Stimulated activated CD8-positive, alpha-beta memory T cell treated with anti-CD3 and anti-CD28 coated beads, Interleukin-7, amount 100 ng/mL, for 24 hours (primary cell): Measurements from ENCODE around the gene TMEM247.

Source experiments
- DNase-seq: peaks from one replicate; pipeline ENCODE4 v3.0.0-alpha.2; 2020; ENCODE audit warnings: low read depth

The TMEM247 gene

DNA sequence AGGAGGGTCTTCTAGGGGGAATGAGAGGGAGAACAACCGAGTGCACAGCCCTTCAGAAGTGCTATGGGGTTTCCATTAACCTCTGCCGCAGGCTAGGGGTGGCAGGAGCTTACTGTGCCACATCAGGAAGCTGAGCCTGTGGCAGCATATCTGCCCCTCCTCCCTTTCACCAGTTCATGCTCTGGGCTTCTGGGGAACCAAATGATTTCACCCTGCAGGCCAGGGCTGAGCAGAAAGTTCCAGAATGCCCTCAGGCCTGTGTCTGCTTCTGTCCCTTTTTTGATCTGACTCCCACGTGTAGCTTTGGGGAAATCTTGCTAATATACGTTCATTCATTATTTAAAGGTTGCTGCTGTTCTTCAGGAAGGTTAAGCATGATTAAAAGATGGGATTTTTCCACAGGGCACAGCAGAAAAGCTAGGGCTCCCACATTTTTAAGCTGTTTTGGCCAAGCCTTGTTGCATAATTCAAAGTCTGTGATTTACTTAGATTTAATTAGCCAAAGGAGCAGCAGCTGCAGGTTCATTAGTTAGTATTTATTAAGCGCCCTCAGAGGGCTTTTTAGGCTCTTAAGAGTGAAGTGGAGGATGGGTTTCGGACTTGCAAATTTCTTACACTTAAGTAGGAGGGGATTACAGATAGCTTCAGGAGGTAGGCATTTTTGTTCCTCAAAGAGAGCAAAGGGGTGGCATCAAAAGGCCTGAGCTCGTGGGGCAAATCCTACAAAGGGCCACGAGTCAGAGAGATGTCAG lies 10.2 kb downstream of the TMEM247 start:
- no peak for DNase-seq

DNA sequence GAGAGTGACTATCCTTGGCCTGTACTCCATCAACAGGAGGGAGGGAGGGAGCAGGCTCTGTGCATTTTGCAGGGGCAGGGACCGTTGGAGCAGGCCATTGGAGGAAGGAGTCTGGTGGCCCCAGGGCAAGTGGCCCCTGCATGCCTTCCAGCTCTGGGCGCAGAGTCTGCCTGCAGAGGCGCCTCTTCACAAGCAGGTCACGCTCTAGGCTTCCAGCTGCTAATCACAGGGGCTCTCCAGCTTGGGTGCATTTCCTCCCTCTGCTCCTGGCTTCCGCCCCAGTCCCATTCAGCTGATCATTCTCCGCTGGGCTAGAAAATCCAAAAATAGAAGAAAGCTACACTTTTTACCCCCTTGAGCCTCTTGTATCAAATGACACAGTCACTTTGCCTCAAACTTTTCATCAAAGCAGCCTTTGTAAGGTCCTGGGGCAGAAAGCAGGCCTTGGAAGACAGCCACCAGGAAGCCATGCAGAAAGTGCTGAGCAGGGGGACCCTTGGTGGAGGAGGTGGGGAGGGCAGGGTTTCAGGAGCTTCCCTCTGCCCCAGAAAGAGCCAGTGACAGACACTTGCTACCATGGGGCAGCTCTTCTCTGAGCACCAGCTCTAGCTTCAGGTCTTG lies 11.3 kb downstream of the TMEM247 start:
- no peak for DNase-seq

DNA sequence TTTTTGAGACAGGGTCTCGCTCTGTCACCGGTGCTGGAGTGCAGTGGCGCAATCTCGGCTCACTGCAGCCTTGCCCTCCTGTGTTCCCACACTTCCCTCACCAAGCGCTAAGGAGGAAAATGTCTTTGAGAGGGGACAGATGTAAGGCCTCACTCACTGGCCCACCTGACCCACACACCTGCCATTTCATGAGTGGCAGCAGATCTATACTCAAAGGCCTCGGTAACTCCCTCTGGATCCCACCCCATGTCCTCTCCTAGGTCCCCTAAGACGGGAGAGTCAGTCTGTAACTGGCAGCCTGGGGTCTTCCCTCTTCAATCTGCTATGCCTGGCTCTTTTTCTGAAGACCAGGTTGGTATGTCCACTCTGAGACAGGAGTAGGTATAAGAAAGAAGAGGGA lies 12.9 kb downstream of the TMEM247 start:
- DNase-seq: no peak

DNA sequence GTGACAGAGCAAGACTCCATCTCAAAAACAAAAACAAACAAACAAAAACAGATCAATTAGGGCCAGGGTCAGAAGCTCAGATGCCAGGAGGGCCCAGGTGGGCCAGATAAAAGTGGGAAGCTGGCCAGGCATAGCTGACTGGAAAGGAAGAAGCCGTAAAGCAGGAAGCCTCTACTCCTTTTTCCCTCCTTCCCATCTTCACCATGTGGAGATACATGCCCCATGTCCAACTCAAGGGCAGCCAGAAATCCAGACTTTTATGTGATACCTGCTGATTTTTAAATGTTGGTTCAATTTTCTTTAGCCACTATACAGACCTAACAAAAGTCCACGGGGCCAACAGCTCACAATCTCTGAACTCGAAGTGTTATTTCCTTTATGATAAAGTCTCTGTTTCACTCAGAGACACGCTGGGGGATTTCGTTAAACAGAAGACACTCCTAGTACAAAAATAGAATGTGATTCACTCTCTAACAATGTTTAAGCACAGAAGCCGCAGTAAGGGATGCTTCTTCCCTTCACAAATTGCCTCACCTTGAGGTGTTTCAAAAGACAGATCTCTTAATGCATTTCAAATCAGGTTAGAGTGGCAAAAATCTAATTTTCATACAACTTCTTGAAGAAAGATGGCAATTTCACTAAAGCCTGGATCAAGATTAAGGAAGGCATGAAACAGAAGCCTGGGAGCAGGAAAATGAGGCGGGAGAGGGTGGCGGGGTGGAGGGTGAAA lies 14.0 kb downstream of the TMEM247 start:
- no peak for DNase-seq

DNA sequence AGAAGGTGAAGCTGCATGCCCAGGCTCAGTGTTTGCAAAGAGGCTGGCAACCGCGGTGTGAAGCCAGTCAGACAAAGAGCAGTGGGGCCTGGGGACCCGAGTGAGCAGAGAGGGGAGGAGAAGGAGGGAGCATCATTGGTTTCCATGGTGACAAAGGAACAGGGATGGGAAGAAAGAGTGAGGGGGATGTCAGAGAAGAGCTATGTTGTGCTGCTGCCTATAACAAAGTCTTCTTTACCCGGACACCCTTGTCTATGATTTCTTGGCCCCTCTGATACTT lies 14.5 kb downstream of the TMEM247 start:
- DNase-seq: no peak

DNA sequence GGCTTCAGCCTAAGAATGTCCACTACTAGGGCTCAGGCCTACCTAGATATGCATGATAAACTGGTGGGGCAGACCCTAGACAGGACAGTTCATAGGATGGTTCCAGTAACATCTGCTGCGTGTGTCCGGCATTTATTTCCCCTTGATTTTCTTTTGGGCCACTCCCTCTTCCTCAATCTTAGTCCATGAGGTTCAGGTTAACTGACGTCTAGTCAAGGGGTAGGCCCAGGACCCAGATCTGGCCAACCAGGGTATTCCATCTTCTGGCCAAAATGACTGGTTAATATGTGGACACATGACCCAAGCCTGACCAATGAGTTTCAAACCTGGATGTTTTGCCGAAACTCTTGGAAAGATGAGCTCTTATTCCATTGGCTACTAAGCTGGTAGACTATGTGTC lies 15.2 kb downstream of the TMEM247 start:
- no peak for DNase-seq

DNA sequence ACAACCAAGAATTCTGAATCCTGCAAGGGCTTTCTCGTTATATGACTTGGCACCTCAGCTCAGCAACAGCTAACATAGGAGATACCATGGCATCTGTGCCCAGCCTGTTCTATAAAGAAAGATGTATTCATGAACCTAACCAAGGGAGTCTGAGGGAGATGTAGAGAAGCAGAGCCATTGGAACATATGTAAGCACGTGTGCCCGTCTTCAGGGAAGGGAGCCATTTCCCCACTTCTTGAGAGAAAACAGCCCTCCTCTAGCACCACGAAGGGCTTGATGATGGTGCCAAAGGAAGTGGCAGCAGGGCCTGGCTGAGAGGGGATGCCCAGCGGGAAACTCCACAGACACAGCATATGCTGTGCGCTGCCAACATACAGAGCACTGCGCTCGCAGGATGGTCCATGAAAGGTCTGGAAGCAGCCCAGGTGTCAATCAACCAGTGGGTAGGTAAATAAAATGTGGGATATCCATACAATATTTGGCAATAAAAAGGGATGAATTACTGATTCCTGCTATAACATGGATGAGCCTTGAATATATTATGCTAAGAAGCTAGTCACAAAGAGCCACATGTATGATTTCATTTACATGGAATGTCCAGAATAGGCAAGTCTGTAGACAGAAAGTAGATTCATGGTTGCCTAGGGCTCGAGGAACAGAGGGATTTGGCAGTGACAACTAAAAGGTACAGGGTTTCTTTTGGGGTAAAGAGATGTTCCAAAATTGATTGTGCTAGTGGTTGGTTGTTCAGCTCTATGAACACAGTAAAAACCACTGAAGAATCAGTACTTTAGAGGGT lies 16.1 kb downstream of the TMEM247 start:
- DNase-seq: no peak

DNA sequence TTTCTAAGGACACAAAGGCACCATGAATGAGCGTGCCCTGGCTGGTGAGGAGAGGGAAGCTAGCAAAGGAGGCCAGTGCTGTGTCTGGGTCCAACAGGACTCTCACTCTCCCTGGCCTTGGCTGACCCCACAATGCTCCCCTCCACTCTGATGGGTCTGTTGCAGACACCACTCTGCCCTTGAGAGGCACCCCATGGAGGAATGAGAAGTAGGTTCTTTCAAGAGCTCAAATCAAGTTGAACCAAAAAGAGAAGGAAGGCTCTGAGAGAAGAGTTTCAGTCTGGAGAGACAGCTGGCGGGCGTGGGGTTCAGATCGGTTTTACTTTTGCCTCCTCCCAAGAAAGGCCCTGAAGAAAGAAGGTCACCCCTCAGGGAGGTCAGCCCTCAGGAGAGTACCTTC lies 18.4 kb downstream of the TMEM247 start:
- DNase-seq: no peak

DNA sequence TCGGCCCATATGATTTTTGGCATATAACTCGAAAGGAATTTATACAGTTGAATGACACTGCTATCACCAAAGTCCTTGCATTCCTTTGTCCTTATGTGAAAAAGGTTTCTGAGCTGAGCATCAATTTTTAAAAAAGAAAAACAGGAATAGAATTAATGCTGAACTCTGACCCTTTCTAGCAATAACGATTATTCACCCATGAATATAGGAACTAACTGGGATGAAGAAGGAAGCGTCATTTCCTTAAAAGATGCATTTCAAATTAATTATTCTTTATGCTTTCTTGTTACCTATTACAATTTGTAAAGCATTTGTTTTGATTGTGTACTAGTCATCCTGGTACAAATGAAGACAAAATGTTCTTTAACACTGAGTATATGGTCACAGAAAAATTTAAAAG lies 19.3 kb downstream of the TMEM247 start:
- no peak for DNase-seq

DNA sequence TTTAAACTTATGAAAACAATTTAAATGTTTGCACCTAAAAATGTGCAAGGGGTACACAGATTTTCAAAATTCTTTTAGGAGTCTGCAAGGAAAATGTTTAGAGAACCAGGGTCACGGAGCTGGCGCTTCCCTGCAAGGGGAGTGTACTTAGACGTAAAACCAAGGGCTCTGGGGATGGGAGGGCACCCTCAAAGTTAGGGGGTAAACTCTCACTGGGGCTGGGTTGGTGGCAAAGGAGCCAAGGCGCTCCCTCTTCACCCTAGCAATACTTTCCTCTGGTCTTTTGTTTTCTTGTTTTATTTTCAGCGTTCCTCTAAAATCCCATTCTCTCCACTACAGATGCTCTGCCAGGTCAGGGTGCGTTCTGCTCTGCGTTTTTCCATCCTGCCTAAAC lies 20.0 kb downstream of the TMEM247 start:
- no peak for DNase-seq

DNA sequence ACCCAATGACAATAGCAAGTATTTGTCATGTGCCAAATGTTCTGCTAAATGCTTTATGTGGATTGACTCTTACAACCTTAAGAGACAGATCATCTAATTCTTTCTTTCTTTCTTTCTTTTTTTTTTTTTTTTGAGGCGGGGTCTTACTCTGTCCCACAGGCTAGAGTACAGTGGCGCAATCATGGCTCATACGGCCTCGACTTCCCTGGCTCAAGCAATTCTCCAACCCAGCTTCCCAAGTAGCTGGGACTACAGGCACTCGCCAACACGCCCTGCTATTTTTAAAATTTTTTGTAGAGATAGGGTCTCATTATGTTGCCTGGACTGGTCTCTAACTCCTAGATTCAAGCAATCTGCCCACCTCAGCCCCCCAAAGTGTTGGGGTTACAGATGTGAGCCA lies 21.4 kb downstream of the TMEM247 start:
- DNase-seq: no peak

DNA sequence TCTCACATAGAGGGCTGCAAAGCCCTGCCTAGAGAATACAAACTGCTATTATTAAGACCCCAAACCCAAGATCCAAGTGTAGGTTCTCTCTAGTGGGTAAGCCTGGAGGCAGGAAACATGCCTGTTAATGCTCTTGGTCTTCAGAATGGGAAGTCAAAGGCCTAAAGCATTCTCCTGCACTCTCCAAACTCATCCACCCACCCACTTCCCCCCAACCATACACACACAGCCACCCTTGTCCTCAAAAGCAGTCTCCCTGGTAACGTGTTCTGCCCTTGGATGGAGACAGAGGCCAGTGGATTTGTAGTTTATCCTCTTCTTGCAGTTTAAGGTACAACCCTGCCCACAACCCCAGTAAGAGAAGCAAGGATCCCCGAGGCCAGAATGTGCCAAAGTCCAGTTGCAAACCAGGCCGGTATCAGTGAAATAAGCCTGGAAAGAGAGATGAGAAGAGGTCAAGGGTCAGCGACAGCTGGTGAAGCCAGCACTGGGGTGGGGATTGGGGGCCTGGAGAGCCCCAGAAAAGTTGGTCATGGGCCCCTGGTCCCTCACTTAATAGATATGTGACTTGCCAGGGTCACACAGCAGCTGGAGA lies 23.0 kb downstream of the TMEM247 start:
- no peak for DNase-seq

DNA sequence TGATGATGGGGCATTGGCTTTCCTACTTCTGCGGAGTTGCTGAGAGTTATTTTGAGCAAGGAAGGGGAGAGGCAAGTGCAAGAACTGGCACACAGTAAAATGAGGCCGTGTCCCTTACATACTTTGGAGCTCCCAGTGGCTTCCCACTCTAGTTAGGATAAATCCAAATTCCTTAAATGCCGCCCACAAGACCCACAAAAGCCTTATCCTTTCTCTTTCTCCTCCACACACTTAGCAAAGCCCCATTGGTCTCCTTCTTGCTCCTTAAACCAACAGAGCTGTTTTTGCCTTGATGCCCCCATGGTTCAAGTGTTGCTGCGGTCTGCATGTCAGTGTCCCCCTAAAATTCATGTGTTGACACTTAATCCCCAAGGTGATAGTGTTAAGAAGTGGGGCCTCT lies 24.3 kb downstream of the TMEM247 start:
- no peak for DNase-seq

DNA sequence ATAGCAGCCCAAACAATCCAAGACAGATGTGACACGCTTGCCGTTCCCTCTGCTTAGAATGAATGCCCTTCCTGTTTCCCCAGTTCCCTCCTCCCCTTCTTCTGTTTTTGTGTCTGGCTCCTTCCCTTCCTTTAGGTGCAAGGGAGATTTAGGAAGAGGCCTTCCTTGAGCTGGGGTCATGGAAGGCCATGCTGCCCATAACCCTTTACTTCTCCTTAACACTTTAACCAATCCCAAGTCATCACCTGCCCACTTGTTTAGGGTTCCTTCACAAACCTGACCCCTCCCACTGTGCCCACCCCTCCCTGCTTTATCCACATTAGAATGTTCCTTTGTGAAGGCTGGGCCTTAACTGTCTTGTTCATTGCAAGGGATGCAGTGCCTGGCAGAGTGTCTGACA lies 24.9 kb downstream of the TMEM247 start:
- no peak for DNase-seq

DNA sequence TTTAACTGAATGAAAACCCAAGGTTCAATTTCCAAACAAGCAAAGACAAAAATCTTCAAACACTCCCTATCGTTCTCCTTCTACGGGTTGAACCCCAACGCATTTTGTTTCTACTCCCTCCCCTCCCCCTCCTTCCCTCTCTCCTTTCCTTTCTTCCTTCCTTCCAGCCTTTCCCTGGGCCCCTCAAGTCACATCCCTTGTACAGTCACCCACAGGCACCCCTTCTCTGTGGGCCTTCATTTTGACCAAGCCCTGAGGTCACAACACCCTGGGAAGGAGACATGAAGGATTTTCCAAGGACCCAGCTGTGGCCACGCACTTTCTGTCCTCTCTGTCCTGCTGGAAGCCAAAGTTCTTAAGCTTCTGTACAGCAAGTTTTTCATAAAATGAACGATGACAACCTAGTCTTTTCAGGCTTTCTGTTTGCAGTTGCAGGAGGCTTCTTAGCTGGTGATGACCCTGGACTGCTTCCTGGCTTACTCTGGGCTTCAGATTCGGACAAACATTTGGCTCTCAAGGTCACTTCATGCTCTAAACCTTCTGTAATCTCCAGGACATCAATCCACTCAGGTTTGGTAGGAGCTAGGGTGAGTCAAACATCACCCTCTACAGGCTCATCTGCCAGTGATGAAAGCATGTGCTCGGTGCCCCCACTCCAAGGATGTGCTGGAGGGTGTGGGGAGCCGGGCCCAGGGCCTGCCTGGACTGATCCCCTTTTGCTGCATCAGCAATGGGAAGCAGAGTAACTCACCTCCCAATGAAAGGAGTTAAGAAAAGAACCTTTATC lies 25.5 kb downstream of the TMEM247 start:
- DNase-seq: no peak

DNA sequence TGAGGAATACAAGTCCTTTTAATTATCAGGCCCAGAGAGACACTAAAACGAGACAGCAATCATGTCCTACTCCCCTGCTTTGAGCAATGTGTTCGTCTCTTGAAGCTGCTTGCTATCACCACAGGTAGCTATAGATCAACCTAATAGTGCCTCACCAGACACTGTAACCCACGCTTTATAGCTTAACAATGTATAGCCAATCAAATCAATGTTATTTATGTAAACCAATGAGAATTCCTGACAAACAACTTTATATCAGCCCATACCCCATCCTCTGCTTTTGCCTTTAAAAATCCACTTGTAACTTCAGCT lies 26.1 kb downstream of the TMEM247 start:
- no peak for DNase-seq

DNA sequence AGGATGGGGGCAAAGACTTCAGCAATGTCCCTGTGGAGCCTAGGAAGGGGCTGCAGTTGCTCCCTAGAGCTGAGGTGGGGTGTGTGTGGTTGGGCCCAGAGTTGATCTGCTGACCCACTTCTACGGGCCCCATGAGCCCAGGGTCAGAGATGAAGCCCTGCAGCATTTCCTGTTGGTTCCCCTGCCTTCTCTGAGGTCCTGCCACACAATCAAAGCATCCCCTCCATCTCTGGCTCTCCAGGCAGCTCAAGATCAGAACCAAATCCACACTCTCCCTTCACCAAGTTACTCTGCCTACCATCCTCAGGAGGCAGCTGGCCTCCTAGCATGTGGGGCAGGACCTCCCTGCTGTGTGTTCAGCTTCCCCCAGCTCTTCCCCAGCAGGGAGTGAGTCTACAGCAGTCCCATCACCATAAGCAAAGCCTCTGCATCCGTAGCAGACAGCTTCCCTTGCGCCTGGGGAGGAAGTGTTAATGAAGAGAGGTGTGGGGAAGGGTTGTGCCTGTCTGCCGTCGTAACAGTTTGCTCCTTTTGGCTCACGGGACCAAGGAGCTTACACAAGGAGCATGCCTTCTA lies 26.9 kb downstream of the TMEM247 start:
- no peak for DNase-seq

DNA sequence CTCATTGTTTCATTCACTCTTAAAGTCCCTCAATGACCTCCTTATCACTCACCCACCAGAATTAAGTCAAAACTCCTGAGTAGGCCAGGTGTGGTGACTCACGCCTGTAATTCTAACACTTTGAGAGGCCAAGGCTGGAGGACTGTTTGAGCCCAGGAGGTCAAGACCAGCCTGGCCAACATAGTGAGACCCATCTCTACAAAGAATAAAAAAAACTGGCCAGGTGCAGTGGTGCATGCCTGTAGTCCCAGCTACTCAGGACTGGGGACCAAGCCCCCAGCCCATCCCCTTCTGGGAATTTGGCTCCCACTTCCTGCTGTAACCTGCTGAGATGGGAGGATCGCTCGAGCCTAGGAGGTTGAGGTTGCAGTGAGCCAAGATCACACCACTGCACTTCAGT lies 28.9 kb downstream of the TMEM247 start:
- DNase-seq: no peak

DNA sequence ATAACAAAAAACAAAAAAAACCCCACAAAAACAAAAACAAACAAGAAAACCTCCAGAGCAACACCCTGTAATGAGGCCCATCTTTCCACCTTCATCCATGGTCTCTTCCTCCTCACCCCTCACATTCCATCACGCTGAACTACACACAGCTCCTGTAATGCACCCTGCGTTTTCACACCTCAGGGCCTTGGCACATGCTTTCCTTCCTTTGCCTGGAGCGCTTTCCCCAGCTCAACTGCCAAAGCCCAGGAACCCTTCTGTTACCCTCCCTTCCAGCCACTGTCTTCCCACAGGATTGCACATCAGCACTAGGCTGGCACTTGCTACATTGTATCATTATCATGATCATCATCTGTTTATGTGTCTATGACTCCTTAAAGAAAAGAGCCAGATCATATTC lies 29.4 kb downstream of the TMEM247 start:
- DNase-seq: no peak

DNA sequence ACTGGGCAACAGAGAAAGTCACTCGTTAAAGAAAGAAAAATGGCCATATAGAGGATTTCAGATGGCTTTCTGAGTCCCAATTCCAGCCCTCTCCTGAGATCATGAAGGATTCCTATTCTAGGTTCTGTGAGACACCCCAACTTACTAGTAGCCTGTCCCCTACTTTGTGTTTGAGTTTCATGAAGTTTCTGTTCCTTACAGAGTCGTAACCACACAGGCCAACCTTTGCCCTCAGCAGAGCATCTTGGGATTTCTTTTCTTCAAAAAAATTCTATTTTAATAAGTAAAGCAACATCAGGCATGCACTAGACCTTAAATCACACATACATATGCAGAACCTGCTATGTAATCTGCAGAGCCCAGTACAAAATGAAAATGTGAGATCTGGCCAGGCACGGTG lies 30.4 kb downstream of the TMEM247 start:
- DNase-seq: no peak

DNA sequence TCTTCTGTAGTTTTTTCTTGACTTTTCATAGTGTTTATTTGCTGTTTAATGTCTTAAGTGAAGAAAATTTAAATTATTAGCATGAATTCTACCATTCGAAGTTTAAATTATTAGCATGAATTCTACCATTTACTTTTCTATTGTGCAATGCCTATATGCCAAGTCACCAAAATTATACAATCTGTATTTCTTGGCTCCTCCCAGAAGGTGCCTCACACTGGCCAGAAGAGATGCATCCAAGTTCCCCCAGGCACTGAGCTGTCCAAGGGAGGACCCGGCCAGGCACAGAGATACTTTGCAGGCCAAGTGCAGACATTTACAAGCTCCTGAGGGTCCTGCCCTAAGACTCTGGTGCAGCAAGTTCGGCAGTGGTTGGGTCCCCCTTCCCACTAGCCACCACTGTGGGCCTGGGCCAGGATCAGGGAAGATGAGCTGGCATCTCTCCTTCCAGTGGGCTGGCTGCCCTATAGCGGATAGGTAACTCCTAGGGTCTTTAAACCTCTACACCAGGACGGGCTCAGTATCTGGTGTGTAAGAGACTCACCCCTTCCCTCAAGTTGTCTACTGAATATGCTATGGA lies 31.3 kb downstream of the TMEM247 start:
- no peak for DNase-seq
